Activated CD8-positive, alpha-beta T cell treated with anti-CD3 and anti-CD28 coated beads, Interleukin-2, amount 10 ng/mL, durations not matched to agents 7 days and 5 days (primary cell): ENCODE results near the gene ZNF507. TPM values are rescaled to one million over a fixed set of nuclear protein-coding genes. Genes with fewer than 3 reads are reported as not detected.

Source experiments
- ATAC-seq: fragments of 150-1000 bp; cut with Tn5 transposase; one replicate; pipeline ENCODE4 v1.10.0; 2021; ENCODE audit warnings: moderate library complexity
- CTCF ChIA-PET: fragments of 350-600 bp; sonication (Branson Sonifier 250); formaldehyde crosslinking; loops from one replicate; lab custom pipeline; 2021; ENCODE audit warnings: antibody characterized with exemption; lab: Charles Lee
- POLR2A ChIA-PET: fragments of 350-600 bp; sonication (Branson Sonifier 250); formaldehyde crosslinking; loops from one replicate; lab custom pipeline; 2021; ENCODE audit warnings: antibody characterized with exemption; lab: Charles Lee
- DNase-seq: peaks from one replicate; pipeline ENCODE4 v3.0.0-alpha.2; 2020
- H3K27ac Mint-ChIP-seq: one replicate; pipeline ENCODE4 v1.8.0; 2021; ENCODE audit warnings: mild to moderate bottlenecking, mixed read lengths
- H3K27me3 Mint-ChIP-seq: one replicate; pipeline ENCODE4 v1.8.0; 2021; ENCODE audit warnings: low read depth, mixed read lengths
- H3K36me3 Mint-ChIP-seq: one replicate; pipeline ENCODE4 v1.8.0; 2021; ENCODE audit warnings: low read depth, mixed read lengths
- H3K4me1 Mint-ChIP-seq: one replicate; pipeline ENCODE4 v1.8.0; 2021; ENCODE audit warnings: low read depth, mixed read lengths
- H3K4me3 Mint-ChIP-seq: one replicate; pipeline ENCODE4 v1.8.0; 2021; ENCODE audit warnings: mild to moderate bottlenecking, mixed read lengths
- H3K9me3 Mint-ChIP-seq: one replicate; pipeline ENCODE4 v1.8.0; 2022; ENCODE audit warnings: mixed read lengths; ENCODE audit not compliant: insufficient read depth
- total RNA-seq, 2 experiments: library from RNA; stranded (reverse); gene quantifications; one replicate each; pipeline ENCODE4 v1.2.3, GENCODE V29; 2021

Gene ZNF507
- total RNA-seq = 10 to 100 TPM; 25.8 to 28.0 TPM

GRCh38 chr19:32345261-32346207 lies at the start of gene ZNF507:
ZNF507 (plus strand) TSS chr19:32345610; CDS start chr19:32352831, 7,221 bp downstream.
- DNase-seq = peak; percentile 88
- peaks cover 3% of the 10 kb centered on the region for H3K9me3 Mint-ChIP-seq
- peak within 1 kb of the TSS; percentile 95 for H3K4me3 Mint-ChIP-seq
- ChIA-PET POLR2A (interaction anchor here (0.7 to 2.2 kb wide), 4 partner anchors 10 to 346 kb away, joined by 3 to 15 read pairs (median 4); partner anchors contain the start of genes DPY19L3 and NUDT19), CTCF (interaction anchor here (1.0 to 1.6 kb wide), 3 partner anchors 13 to 236 kb away, joined by 3 read pairs; partner anchors contain the start of gene PDCD5)
- H3K27me3 Mint-ChIP-seq = peaks cover 5% of the 10 kb centered on the region
- peak within 1 kb of the TSS; percentile 97 for H3K27ac Mint-ChIP-seq
- H3K4me1 Mint-ChIP-seq = peaks cover 30% of the 10 kb centered on the region
- ATAC-seq = peak; percentile 91
- peaks cover 31% of the 10 kb centered on the region for H3K36me3 Mint-ChIP-seq

GRCh38 chr19:32296694-32297093 lies 48.7 kb upstream of the ZNF507 start:
- peaks cover 1% of the 10 kb centered on the region for H3K9me3 Mint-ChIP-seq
- ChIA-PET CTCF (no interaction called here), POLR2A (no interaction called here)
- DNase-seq (no peak), ATAC-seq (no peak)
- H3K27me3 Mint-ChIP-seq = peaks cover 3% of the 10 kb centered on the region
- H3K4me3 Mint-ChIP-seq = no peak overlapping the region
- no peak overlapping the region for H3K27ac Mint-ChIP-seq
- H3K4me1 Mint-ChIP-seq = no peaks in the 10 kb centered on the region
- H3K36me3 Mint-ChIP-seq = no peaks in the 10 kb centered on the region

GRCh38 chr19:32302778-32303177 lies 42.6 kb upstream of the ZNF507 start:
- Mint-ChIP-seq H3K27me3 (peaks cover 3% of the 10 kb centered on the region), H3K4me3 (no peak overlapping the region), H3K27ac (no peak overlapping the region), H3K36me3 (no peaks in the 10 kb centered on the region), H3K9me3 (peaks cover 4% of the 10 kb centered on the region), H3K4me1 (no peaks in the 10 kb centered on the region)
- no peak for DNase-seq
- CTCF ChIA-PET = interaction anchor here (0.8 kb wide), 1 partner anchor 1634 kb away, joined by 3 read pairs; no protein-coding TSS in a partner anchor
- ATAC-seq = no peak
- POLR2A ChIA-PET = no interaction called here

GRCh38 chr19:32303193-32303592 lies 42.2 kb upstream of the ZNF507 start:
- Mint-ChIP-seq H3K9me3 (peaks cover 4% of the 10 kb centered on the region), H3K4me1 (no peaks in the 10 kb centered on the region), H3K27me3 (peaks cover 3% of the 10 kb centered on the region), H3K36me3 (no peaks in the 10 kb centered on the region), H3K27ac (no peak overlapping the region), H3K4me3 (no peak overlapping the region)
- DNase-seq (no peak), ATAC-seq (no peak)
- CTCF ChIA-PET = interaction anchor here (0.8 kb wide), 1 partner anchor 1634 kb away, joined by 3 read pairs; no protein-coding TSS in a partner anchor
- POLR2A ChIA-PET = no interaction called here

GRCh38 chr19:32307591-32307990 lies 37.8 kb upstream of the ZNF507 start:
- Mint-ChIP-seq H3K9me3 (no peaks in the 10 kb centered on the region), H3K4me1 (no peaks in the 10 kb centered on the region), H3K27me3 (peaks cover 2% of the 10 kb centered on the region), H3K27ac (no peak overlapping the region), H3K4me3 (no peak overlapping the region), H3K36me3 (no peaks in the 10 kb centered on the region)
- DNase-seq (no peak), ATAC-seq (no peak)
- ChIA-PET POLR2A (no interaction called here), CTCF (no interaction called here)

GRCh38 chr19:32308431-32309077 lies 36.9 kb upstream of the ZNF507 start:
- no peak overlapping the region for H3K27ac Mint-ChIP-seq
- peaks cover 6% of the 10 kb centered on the region for H3K27me3 Mint-ChIP-seq
- DNase-seq (no peak), ATAC-seq (no peak)
- POLR2A ChIA-PET = no interaction called here
- no peak overlapping the region for H3K4me3 Mint-ChIP-seq
- CTCF ChIA-PET = no interaction called here
- no peaks in the 10 kb centered on the region for H3K4me1 Mint-ChIP-seq
- no peaks in the 10 kb centered on the region for H3K36me3 Mint-ChIP-seq
- no peaks in the 10 kb centered on the region for H3K9me3 Mint-ChIP-seq

DNA sequence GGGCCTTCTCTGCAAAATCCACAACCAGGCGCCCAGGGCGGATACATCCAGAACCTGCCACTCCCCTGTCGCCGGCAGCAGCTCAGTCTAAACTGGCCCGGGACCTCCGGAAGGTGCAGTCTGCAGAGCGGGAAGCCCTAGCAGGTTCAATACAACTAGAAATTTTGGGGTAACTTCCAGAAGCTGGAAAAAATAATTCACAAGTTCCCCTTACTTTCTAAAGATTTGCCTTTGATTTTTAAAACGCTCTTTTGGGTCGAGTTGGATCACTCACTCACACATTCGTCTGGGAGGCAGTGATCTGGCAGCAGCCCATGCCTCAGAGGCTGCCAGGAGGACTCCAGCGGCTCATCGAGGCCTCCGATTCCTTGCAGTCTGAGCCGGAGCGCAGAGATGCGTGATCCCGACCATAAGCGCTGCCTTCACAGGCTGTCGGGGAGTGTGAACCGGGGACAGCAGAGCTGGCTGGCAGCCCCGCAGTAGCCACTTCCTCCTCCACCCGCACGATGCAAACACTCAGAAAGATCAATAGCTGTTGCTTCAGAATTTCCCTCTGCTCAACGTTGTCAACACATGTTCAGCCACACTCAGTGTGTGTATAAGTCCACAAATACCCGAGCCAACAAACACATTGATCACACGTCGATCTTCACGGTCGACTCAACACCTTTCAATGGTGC lies 35.6 kb upstream of the ZNF507 start:
- Mint-ChIP-seq H3K36me3 (no peaks in the 10 kb centered on the region), H3K27me3 (peaks cover 6% of the 10 kb centered on the region), H3K4me1 (no peaks in the 10 kb centered on the region), H3K27ac (no peak overlapping the region), H3K4me3 (no peak overlapping the region), H3K9me3 (no peaks in the 10 kb centered on the region)
- CTCF ChIA-PET = no interaction called here
- POLR2A ChIA-PET = no interaction called here
- ATAC-seq (no peak), DNase-seq (no peak)

DNA sequence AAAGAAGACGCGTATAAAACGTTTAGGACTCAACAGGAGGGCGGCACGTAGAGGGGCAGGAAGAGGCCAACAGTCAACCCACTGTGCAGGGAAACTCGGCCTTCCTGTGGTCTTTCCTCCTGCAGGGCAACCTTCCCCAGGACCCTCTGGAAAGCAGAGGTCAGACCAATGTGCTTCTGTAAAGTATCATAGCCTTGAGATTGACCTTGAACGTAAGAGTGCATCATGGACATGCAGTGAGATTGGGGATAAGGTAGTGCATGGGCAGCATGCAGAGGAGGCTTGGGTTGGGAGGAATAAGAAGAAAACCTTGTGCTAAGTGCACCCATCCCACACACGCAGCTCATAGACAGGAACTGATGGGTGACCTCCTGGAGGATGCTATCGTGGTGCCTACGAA lies 34.0 kb upstream of the ZNF507 start:
- ChIA-PET POLR2A (interaction anchor here (0.6 kb wide), 1 partner anchor 631 kb away, joined by 3 read pairs; no protein-coding TSS in a partner anchor), CTCF (no interaction called here)
- ATAC-seq (no peak), DNase-seq (no peak)
- H3K9me3 Mint-ChIP-seq = no peaks in the 10 kb centered on the region
- no peaks in the 10 kb centered on the region for H3K4me1 Mint-ChIP-seq
- no peak overlapping the region for H3K4me3 Mint-ChIP-seq
- H3K36me3 Mint-ChIP-seq = no peaks in the 10 kb centered on the region
- no peak overlapping the region for H3K27ac Mint-ChIP-seq
- H3K27me3 Mint-ChIP-seq = peaks cover 6% of the 10 kb centered on the region

DNA sequence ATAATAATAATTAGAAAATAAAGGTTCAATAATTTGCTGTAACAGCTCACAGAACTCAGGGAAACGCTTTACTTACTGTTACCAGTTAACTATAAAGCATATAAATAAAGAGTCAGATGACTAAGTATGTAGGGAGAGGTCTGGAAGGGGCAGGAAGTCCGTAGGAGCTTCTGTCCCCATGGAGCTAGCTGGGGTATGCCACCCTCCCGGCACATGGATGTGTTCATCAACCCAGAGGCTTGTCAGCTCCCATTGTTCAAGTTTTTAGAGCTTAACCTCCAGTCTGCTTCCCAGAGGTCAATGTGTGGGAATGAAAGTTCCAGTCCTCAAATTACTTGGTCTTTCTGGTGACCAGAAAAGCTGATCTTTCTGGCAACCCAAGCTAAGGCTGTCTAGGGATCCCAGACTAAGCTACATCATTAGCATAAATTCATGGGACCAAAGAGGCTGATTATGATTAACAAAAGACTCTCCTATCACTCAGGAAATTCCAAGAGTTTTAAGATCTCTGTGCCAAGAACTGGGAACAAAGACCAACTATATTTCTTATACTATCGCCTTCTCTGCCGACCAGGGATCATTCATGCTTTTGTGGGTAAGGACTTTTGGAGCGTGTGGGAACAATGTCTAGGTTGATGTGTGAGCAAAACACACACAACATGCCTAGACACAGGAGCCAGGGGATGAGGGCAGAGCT lies 31.7 kb upstream of the ZNF507 start:
- no peak overlapping the region for H3K27ac Mint-ChIP-seq
- H3K9me3 Mint-ChIP-seq = no peaks in the 10 kb centered on the region
- H3K4me1 Mint-ChIP-seq = no peaks in the 10 kb centered on the region
- H3K4me3 Mint-ChIP-seq = no peak overlapping the region
- ChIA-PET CTCF (interaction anchor here (1.3 kb wide), 1 partner anchor 1529 kb away, joined by 3 read pairs; no protein-coding TSS in a partner anchor), POLR2A (no interaction called here)
- no peak for DNase-seq
- no peaks in the 10 kb centered on the region for H3K36me3 Mint-ChIP-seq
- peaks cover 6% of the 10 kb centered on the region for H3K27me3 Mint-ChIP-seq
- no peak for ATAC-seq

- POLR2A ChIA-PET = no interaction called here
- no peak overlapping the region for H3K27ac Mint-ChIP-seq
- H3K27me3 Mint-ChIP-seq = peaks cover 7% of the 10 kb centered on the region
- no peaks in the 10 kb centered on the region for H3K36me3 Mint-ChIP-seq
- DNase-seq = no peak
- no peaks in the 10 kb centered on the region for H3K9me3 Mint-ChIP-seq
- H3K4me3 Mint-ChIP-seq = no peak overlapping the region
- no peaks in the 10 kb centered on the region for H3K4me1 Mint-ChIP-seq
- no peak for ATAC-seq
- CTCF ChIA-PET = no interaction called here
Measured at GRCh38 chr19:32316034-32316433, 29.4 kb upstream of the ZNF507 start.

- ATAC-seq = no peak
- Mint-ChIP-seq H3K36me3 (no peaks in the 10 kb centered on the region), H3K4me3 (no peak overlapping the region), H3K27me3 (peaks cover 7% of the 10 kb centered on the region), H3K9me3 (no peaks in the 10 kb centered on the region), H3K4me1 (no peaks in the 10 kb centered on the region), H3K27ac (no peak overlapping the region)
- POLR2A ChIA-PET = no interaction called here
- CTCF ChIA-PET = no interaction called here
- no peak for DNase-seq
Measured at GRCh38 chr19:32317086-32317485, 28.3 kb upstream of the ZNF507 start.
